Measurements from ENCODE around the gene VASH1.
"Not testable (repeated sequence)": the region's sequence is repeated elsewhere in the genome, so short reads cannot be mapped to it uniquely, and the experiment has no call there.

The VASH1 gene

DNA sequence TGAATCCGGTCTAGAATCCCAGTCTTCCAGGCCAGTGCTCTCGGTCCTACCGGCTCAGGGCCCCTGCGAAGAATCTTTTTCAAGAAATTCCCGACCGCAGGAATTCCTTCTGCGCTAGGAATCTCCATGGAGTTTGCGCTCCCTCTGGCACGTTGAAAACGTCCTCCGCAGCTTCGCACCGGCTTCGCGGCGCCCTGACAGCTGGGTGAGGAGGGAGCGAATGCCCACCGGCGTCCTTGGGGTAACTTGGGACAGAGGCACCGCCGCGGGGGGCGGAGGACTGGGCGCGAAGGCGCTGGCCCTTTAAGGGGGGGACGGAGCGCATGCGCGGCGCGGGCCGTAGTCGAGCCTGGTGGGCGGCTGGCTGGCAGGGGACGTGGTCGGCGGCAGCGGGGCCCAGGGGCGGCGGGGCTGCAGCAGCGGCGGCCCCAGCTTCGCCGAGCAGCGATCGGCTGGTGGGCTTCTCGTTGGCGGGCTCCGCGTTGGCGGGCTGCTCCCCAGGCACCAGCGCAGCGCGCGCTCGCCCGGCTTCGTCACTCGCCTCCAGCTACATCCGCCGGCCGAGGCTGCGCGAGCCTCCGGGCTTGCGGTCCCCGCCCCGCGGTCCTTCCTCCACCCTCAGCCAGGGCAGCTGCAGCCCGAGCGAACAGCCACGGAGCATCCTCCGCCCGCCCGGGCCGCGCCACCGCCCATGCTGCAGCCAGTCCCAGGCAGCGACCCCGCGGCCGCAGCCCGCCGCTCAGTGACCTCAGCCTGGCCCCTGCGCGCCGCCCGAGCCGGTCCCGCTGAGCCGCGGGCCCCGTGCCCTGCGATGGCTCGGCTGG, at the start of gene VASH1:
TSS of gene VASH1 (plus strand) at position 333 of the 824 bp plus-strand sequence. CDS start 1,354 bp downstream, outside the sequence.
- DNase-seq, result peak; percentile 24

DNA sequence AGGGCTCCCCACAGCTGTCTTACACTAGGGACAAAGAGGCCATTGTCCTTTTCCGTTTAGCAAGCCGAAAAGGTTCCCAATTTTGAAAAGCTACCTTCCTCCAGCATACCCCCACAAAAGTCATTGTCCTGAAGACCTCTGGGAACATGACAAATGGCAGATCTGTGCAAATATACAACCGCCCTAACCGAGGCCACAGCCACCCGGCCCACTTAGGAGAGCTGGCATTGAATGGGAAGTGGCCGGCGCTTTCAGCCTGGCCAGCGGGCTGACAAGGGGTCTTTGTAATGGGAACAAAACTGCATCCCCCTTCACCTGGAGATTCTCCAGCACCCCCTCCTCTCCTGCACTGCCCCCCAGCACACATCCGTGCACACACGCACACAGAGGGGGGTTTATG, 48.1 kb upstream of the VASH1 start:
- no peak for DNase-seq

DNA sequence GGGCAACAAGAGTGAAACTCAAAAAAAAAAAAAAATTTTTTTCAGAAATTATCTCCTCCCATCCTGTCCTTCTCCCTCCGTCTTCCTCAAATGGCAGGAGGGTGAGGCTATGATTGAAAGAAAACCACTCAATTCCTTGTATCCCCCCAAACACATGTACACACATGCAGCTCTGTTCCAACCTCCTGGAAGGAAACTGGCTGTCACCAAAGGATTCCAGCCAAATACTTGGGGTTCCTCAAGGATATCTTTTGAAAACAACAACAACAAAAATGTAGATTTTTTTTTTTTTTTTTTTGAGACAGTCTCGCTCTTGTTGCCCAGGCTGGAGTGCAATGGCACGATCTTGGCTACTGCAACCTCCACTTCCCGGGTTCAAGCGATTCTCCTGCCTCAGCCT, 46.8 kb upstream of the VASH1 start:
- no peak for DNase-seq

GRCh38 chr14:76715101-76715500, 46.2 kb upstream of the VASH1 start:
- DNase-seq, result no peak

DNA sequence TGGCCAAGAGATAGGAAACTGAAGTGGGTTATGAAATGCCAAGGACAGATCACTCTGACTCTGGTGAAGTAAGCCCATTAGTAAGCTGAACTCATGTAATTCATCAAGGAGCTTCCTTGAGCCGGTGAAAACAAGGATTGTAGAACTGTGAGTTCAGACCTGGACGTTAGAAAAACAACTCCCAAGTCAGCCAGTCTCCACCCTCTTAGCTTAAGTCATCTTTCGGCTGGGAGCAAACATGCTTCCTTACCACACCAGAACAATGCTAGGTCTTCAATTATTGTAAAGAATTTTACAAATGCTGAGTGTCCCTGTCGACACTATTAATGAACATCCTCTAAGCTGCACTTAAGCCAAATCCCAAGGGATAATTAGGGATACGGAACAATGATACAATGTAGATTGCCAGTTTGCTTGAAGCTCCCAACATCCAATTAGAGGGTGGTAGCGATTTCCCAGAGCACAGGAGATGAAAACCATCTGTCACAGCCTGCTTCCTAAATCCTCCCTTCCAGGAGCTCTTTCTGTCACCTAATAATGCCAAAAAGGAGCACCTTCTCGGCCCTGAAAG, 45.7 kb upstream of the VASH1 start:
- DNase-seq, result no peak

DNA sequence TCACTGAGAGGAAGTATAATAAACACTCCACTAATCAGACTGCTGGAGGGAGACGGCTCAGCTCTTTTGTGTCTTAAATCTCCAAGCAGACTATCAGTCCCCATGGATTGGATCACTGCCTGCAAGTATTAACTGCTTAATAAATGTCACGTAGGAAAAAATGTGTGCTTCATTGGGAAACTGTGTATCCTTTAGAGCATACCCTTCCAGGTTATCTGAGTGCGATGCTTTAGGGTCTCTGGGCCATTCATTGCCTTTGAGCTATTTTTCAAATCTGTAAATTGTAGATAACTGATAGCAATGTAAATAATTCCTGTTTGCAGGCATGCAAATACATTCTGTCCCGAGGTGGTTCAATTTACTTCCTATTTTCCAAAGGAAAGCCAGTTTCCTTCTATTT, 45.0 kb upstream of the VASH1 start:
- DNase-seq, result no peak

DNA sequence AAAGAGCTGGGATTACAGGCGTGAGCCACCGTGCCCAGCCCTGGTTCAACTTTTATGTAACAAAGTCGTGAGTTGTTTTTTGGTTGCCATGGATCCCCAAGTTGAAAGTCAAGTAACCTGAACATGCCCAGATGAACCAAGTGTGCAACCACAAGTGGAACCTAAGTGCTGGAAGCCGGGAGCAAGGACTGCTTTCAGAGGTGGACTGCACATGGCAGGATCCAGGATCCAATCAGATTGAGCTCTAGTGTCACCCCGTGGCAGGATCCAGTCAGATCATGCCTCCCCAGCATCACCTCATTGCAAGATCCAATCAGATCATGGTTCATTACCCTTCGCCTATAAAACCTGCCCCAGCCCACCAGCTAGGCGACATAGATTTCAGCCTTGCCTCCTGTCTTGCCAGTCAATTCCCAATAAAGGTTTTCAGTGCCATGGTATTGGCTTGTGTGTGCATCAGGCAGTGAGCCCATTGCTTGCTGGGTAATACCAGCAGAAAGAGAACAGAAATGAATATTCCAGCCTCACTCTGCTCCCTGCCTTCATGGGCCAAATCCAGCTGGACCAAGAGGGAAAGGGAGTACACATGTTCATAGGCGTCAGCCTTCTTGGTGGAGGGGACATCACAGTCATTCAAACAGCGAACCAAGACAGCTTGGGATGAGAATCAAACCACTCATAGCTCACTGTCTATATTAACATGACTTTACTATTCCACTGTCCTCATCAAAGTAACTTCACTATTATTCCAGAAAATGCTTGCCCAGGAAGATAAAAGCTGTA, 43.6 kb upstream of the VASH1 start:
- no peak for DNase-seq

DNA sequence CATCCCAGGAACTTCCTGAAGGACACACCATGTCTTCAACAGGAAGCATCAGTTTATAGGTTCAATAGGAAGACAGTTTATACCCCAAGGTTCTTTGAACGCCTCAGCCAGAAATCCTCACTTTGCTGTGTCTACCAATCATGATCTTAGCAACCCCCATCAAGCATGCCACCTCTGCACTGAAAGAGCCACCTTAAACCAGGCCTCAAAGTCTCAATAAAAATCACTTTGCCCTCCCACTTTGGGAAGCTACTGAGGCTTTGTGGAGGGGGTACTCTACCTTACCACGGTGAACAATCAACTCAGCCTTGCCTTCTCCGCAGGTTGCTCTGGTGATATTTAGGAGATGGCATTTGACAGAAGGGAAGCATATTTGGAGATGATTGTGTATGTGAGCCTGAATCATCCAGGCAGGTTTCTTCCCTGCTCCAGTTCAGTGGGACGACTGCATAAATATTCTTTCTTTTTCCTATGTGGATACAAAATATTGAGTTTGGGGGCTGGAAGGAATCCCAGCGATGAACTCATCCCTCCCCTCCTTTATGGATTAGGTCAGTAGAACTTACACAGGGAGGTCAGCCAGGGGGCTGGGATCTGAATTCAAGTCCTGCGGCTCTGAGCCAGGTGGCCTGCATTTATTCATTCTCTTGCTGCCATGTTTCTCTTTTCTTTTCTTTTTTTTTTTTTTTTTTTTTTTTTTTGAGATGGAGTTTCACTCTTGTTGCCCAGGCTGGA, 42.8 kb upstream of the VASH1 start:
- DNase-seq, result no peak

DNA sequence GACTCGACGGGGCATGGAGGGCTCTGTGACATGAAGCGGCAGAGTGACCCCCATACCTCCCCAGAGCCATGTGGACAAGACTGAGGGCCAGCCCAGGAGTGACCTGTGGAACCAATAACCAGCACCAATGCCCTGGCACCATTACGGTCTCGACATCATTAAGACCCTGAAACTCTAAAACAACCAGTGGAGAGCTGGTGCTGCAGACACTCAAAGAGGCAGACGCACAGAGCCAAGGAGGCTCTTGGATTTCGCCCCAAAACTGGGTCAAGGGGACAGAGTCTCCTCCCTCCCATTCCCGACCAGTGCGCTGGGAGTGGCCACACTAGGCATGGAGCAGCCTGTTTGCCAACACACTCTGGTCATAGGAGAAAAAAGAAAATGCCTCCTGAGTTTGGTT, 41.6 kb upstream of the VASH1 start:
- DNase-seq, result no peak

DNA sequence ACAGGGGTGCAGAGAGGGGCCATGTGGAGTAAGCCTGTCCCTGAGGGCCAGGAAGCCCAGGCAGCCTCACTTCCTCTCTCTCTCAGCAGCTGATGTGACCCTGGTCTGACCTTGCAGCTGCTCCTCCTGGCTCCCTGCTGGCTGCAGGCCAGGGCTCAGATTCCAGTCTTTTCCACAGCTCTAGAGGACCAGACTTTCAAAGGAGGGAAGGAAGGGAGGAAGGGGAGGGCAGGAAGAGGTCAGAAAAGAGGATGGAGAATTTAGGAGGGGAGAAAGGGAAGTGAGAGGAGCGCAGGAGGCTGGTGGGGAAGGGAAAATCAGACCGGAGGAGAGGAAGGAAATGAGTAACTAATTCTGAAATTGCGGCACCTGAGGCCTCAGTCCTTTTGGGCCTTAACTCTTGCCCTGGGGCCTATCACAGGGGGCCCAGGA, 40.9 kb upstream of the VASH1 start:
- DNase-seq, result no peak

DNA sequence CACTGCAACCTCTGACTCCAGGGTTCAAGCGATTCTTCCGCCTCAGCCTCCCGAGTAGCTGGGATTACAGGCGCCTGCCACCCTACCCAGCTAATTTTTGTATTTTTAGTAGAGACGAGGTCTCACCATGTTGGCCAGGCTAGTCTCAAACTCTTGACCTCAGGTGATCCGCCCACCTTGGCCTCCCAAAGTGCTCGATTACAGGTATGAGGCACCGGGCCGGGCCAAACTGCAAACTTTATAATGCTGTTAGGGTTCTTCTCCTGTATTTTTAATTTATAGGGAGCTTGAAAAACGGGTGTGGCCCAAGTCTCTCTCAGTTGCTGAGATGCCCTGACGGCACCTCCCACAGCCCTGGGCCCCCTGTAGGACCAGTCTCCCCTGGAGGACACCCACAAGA, 39.8 kb upstream of the VASH1 start:
- not testable (repeated sequence) for DNase-seq

- no peak for DNase-seq
Observed at GRCh38 chr14:76724651-76725550, 36.4 kb upstream of the VASH1 start.

GRCh38 chr14:76726551-76726970, 34.7 kb upstream of the VASH1 start:
- DNase-seq, result no peak

DNA sequence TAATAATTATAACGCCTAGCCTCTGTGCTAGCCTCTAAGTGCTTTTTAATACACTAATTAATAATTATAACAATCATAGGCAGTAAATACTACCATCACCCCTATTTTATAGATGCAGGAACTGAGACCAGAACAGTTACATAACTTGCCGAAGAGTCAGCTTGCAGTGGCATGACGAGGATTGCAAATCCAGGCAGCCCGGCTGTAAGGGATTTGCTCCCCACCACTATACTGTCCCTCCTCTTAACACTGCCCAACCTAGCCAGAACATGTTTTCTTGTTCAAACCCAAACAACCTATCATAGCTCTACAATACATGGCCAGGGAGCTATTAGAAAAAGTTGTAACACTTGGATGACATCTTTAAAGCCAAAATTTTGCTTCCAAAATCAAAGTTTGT, 33.9 kb upstream of the VASH1 start:
- DNase-seq, result no peak

- DNase-seq, result no peak
Observed at GRCh38 chr14:76727901-76728300, 33.4 kb upstream of the VASH1 start.

GRCh38 chr14:76729258-76729657, 32.0 kb upstream of the VASH1 start:
- no peak for DNase-seq

DNA sequence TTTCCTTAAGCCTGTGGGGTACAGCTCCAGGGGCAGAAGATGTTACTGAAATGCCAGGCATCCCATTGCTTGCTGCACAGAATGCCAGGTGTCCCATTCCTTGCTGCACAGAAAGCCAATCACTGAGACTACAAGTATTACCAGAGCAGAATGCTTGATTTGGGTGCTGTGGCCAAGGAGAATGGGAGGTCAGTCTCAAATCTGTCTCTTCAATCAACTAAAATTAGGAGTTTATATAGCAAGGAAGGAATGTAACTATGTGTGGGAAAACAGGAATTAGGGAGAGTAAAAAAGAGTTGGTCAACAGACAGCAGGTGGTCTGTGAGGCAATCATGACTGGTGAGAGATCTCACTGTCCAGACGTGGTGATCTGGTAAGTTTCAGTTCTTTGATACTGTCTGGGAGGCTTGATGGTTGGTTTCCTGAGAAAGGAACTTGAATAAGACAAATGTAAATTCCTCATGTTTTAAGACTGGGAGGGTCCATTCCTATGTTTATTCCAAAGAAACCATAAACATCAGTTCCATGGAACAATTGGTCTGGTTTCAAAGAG, 31.2 kb upstream of the VASH1 start:
- no peak for DNase-seq

GRCh38 chr14:76734501-76734900, 26.8 kb upstream of the VASH1 start:
- not testable (repeated sequence) for DNase-seq

DNA sequence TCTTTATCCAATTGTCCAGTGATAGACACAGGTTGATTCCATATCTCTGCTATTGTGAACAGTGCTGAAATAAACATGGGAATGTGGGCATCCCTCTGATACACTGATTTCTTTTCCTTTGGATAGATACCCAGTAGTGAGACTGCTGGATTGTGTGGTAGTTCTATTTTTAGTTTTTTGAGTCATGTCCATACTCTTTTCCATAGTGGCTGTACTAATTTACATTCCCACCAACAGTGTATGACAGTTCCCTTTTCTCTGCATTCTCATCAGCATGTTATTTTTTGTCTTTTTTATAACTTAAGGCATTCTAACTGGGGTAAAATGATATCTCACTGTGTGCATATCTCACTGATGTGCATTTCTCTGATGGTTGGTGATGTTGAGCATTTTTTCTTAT, 24.8 kb upstream of the VASH1 start:
- no peak for DNase-seq

DNA sequence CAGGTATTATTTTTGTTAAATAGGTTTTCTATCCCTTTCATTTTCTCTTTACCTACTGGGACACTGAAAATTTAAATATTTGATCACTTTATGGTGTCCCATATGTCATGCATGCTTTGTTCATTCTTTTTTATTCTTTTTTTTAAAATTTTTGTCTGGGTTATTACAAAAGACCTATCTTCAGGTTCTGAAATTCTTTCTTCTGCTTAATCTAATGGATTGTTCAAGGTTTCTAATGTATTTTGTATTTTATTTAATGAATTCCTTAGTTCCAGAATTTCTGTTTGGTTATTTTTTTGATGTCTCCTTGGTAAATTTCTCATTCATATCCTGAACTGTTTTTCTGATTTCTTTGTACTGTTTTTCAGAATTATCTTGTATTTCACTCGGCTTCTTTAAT, 20.2 kb upstream of the VASH1 start:
- DNase-seq, result no peak

GRCh38 chr14:76742185-76742584, 19.1 kb upstream of the VASH1 start:
- no peak for DNase-seq

- DNase-seq, result no peak
Observed at GRCh38 chr14:76742966-76743365, 18.3 kb upstream of the VASH1 start.
